HCT116 (cell line): Measurements from ENCODE around the gene HOMER2. TPM values are rescaled to one million over a fixed set of nuclear protein-coding genes. Genes with fewer than 3 reads are reported as not detected.

Source experiments
- ATAC-seq: fragments of 200-7000 bp; cut with Tn5 transposase; 2 replicates; pipeline ENCODE4 v1.9.1; 2020; ENCODE audit warnings: mild to moderate bottlenecking, moderate library complexity
- BruUV-seq: library from RNA; stranded (reverse); fragments of 400-500 nt; replicated peaks from 2 replicates; lab custom pipeline; 2021; lab: Mats Ljungman, UMichigan
- CTCF ChIA-PET: fragments of 300-600 bp; sonication (Branson Sonifier 250); formaldehyde crosslinking; loops from one replicate; lab custom pipeline; 2021; ENCODE audit warnings: antibody characterized with exemption; lab: Charles Lee
- POLR2A ChIA-PET: fragments of 300-600, 350-600 bp; sonication (Branson Sonifier 250); formaldehyde crosslinking; loops from one replicate; lab custom pipeline; 2021; ENCODE audit warnings: antibody characterized with exemption; lab: Charles Lee
- RAD21 ChIA-PET, 2 experiments: fragments of 300-600 bp; sonication (Branson Sonifier 250); formaldehyde crosslinking; loops; one replicate each; lab custom pipeline; 2023; ENCODE audit warnings: low total read pairs in 2 of 2; ENCODE audit not compliant: uncharacterized antibody in 2 of 2, unreplicated experiment in 2 of 2, low non-redundant PET in 1 of 2; lab: Charles Lee
- DNase-seq: peaks from one replicate; pipeline ENCODE4 v3.0.0-alpha.2; 2010; ENCODE audit warnings: low read depth, low spot score
- H2AFZ ChIP-seq: fragments of 200-600 bp; shearing (Covaris generic), sonication (generic); 2 replicates; pipeline ENCODE4 v1.6.1; 2017; ENCODE audit warnings: low read depth, mixed run types, mixed read lengths, antibody characterized with exemption, low read length; ENCODE audit not compliant: poor library complexity, severe bottlenecking
- H3K27ac ChIP-seq: 2 replicates; pipeline ENCODE4 v1.5.1; 2012; ENCODE audit warnings: low read depth, low read length
- H3K27me3 ChIP-seq: fragments of 200-600 bp; sonication (generic); 2 replicates; pipeline ENCODE4 v1.6.1; 2016; ENCODE audit warnings: mixed run types, low read length, mixed read lengths; ENCODE audit not compliant: insufficient read depth
- H3K36me3 ChIP-seq, 2 experiments: fragments of 200-500 bp in 1 of 2; fragments of 200-600 bp in 1 of 2; sonication (Bioruptor generic) in 1 of 2; sonication (generic) in 1 of 2; 2 replicates each; pipeline versions ENCODE4 v1.5.1 to v1.6.1; 2014 to 2016; ENCODE audit warnings: low read length in 2 of 2, inconsistent platforms in 1 of 2, mixed read lengths in 1 of 2, mixed run types in 1 of 2; ENCODE audit not compliant: insufficient read depth in 2 of 2, control insufficient read depth in 1 of 2
- H3K4me1 ChIP-seq, 2 experiments: fragments of 200-600 bp in 1 of 2; sonication (generic) in 1 of 2; 2 replicates each; pipeline versions ENCODE4 v1.5.1 to v1.6.1; 2012 to 2017; ENCODE audit warnings: low read length in 2 of 2, inconsistent platforms in 1 of 2, mild to moderate bottlenecking in 1 of 2, mixed read lengths in 1 of 2, mixed run types in 1 of 2, moderate library complexity in 1 of 2; ENCODE audit not compliant: insufficient read depth in 2 of 2, control insufficient read depth in 1 of 2
- H3K4me2 ChIP-seq: fragments of 200-600 bp; sonication (generic); 2 replicates; pipeline ENCODE4 v1.6.1; 2017; ENCODE audit warnings: mixed run types, low read length, mixed read lengths
- H3K4me3 ChIP-seq, 2 experiments: fragments of 200-600 bp in 1 of 2; sonication (generic) in 1 of 2; replicated peaks in 1 of 2; 2 replicates each; pipeline ENCODE4 v1.5.1; 2011 to 2016; ENCODE audit warnings: low read length in 2 of 2, control low read depth in 1 of 2, low read depth in 1 of 2, mild to moderate bottlenecking in 1 of 2, mixed read lengths in 1 of 2, mixed run types in 1 of 2
- H3K79me2 ChIP-seq: fragments of 200-600 bp; sonication (generic); 2 replicates; pipeline ENCODE4 v1.6.1; 2017; ENCODE audit warnings: mild to moderate bottlenecking, mixed run types, low read length, moderate library complexity, mixed read lengths; ENCODE audit not compliant: insufficient read depth
- H3K9ac ChIP-seq: fragments of 200-600 bp; sonication (generic); 2 replicates; pipeline ENCODE4 v1.6.1; 2016; ENCODE audit warnings: low read length, mixed read lengths
- H3K9me2 ChIP-seq: fragments of 200-600 bp; sonication (generic), shearing (Covaris generic); 2 replicates; pipeline ENCODE4 v1.6.1; 2017; ENCODE audit warnings: mixed run types, mild to moderate bottlenecking, moderate library complexity; ENCODE audit not compliant: insufficient read depth
- H3K9me3 ChIP-seq, 2 experiments: fragments of 200-500 bp in 1 of 2; fragments of 200-600 bp in 1 of 2; sonication (Bioruptor generic) in 1 of 2; sonication (generic) in 1 of 2; 2 replicates each; pipeline ENCODE4 v1.6.1; 2014 to 2017; ENCODE audit warnings: low read length in 2 of 2, mixed read lengths in 2 of 2, inconsistent platforms in 1 of 2, low read depth in 1 of 2, mild to moderate bottlenecking in 1 of 2, mixed run types in 1 of 2, moderate library complexity in 1 of 2; ENCODE audit not compliant: control insufficient read depth in 1 of 2, insufficient read depth in 1 of 2
- H4K20me1 ChIP-seq: fragments of 200-600 bp; sonication (generic), shearing (Covaris generic); 2 replicates; pipeline ENCODE4 v1.6.1; 2017; ENCODE audit warnings: mixed run types, mild to moderate bottlenecking, moderate library complexity; ENCODE audit not compliant: insufficient read depth
- CTCF ChIP-seq, 3 experiments: fragments of 200-600 bp in 1 of 3; sonication (generic) in 1 of 3; IDR thresholded peaks in 2 of 3; conservative IDR thresholded peaks in 1 of 3; 2 replicates each; pipeline ENCODE4 v1.5.1; 2012 to 2017; ENCODE audit warnings: low read depth in 2 of 3, low read length in 2 of 3, antibody characterized with exemption in 1 of 3, borderline replicate concordance in 1 of 3, control low read depth in 1 of 3, mild to moderate bottlenecking in 1 of 3, mixed read lengths in 1 of 3, mixed run types in 1 of 3, moderate library complexity in 1 of 3; ENCODE audit not compliant: insufficient read depth in 1 of 3
- EGR1 ChIP-seq: IDR thresholded peaks from 2 replicates; pipeline ENCODE4 v1.6.1; 2012; ENCODE audit warnings: low read depth
- ELF1 ChIP-seq: IDR thresholded peaks from 2 replicates; pipeline ENCODE4 v1.6.1; 2012; ENCODE audit warnings: low read depth, borderline replicate concordance
- EZH2phosphoT487 ChIP-seq: fragments of 200-600 bp; IDR thresholded peaks from 2 replicates; pipeline ENCODE4 v1.6.1; 2018; ENCODE audit warnings: antibody characterized with exemption, borderline replicate concordance
- POLR2AphosphoS5 ChIP-seq: IDR thresholded peaks from 2 replicates; pipeline ENCODE4 v1.6.1; 2011; ENCODE audit warnings: mild to moderate bottlenecking, low read depth, low read length, moderate library complexity
- RAD21 ChIP-seq: IDR thresholded peaks from 2 replicates; pipeline ENCODE4 v1.6.1; 2012; ENCODE audit warnings: low read depth, mild to moderate bottlenecking
- SP1 ChIP-seq: IDR thresholded peaks from 2 replicates; pipeline ENCODE4 v1.6.1; 2012; ENCODE audit warnings: low read depth
- TCF7L2 ChIP-seq: IDR thresholded peaks from 2 replicates; pipeline ENCODE4 v1.7.0; 2011; ENCODE audit warnings: borderline replicate concordance, inconsistent platforms; ENCODE audit not compliant: insufficient read depth, insufficient read length; ENCODE audit errors: extremely low read depth
- YY1 ChIP-seq: IDR thresholded peaks from 2 replicates; pipeline ENCODE4 v1.6.1; 2011; ENCODE audit warnings: low read length, low read depth, moderate library complexity, mild to moderate bottlenecking; ENCODE audit not compliant: insufficient replicate concordance; ENCODE audit errors: extremely low read depth
- ZFX ChIP-seq: fragments of 450-650 bp; IDR thresholded peaks from 2 replicates; pipeline ENCODE4 v1.6.1; 2017
- intact Hi-C: fragments of 100-400 bp; cut with micrococcal nuclease; formaldehyde crosslinking; loops from 2 replicates; pipeline ENCODE4 v1.10.0; 2022
- total RNA-seq: library from RNA; stranded (reverse); gene quantifications from one replicate; pipeline ENCODE4 v1.2.1, GENCODE V29; 2021; ENCODE audit not compliant: unreplicated experiment
- TF ChIP-seq, protein P1 (sequence below): IDR thresholded peaks from 2 replicates; pipeline ENCODE4 v1.6.1; 2012
- TF ChIP-seq, protein P2 (sequence below): IDR thresholded peaks from 2 replicates; pipeline ENCODE4 v1.6.1; 2012

The HOMER2 gene
- total RNA-seq, 1 experiment from 2014 or later, result 3.9 TPM

DNA sequence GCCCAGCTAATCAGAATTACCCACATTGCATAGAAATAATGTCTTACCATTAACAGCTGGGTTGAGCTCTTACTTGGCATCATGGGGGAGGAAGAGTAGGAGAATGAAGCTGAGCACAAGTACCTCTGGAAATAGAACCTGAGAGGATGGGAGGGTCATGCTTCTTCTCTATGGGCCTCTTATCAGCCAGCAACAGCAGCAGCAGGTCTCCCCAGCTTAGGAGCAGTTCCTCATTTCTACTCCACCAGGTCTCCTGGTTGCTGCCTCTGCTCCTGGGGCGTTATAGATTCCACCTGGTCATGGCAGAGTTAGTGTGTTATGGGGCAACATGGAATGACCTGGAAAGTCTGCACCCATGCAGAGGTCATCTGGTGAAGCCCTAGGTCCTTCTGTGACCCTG is 150.0 kb downstream of the HOMER2 start:
- ChIA-PET CTCF (no interaction called here), RAD21 (no interaction called here), POLR2A (no interaction called here)
- H3K9me3 ChIP-seq, result no peaks in the 10 kb centered on the region
- no TSS peak for BruUV-seq
- H3K36me3 ChIP-seq, result no peaks in the 10 kb centered on the region
- H3K27ac ChIP-seq, result no peak overlapping the region
- no peaks in the 10 kb centered on the region for H4K20me1 ChIP-seq
- intact Hi-C loops, result no loop called here
- H3K9ac ChIP-seq, result no peak overlapping the region
- H3K9me2 ChIP-seq, result no peaks in the 10 kb centered on the region
- no peak overlapping the region for H2AFZ ChIP-seq
- no peaks in the 10 kb centered on the region for H3K79me2 ChIP-seq
- H3K4me1 ChIP-seq, result peaks cover 0 to 8% of the 10 kb centered on the region in 2 experiments; a peak in 2 of 4 replicates
- TF ChIP-seq TCF7L2, result no peak
- TF ChIP-seq EZH2phosphoT487, result no peak
- TF ChIP-seq SP1, result no peak
- no peak for TF ChIP-seq ELF1
- TF ChIP-seq EGR1, result no peak
- no peak for TF ChIP-seq RAD21
- TF ChIP-seq, protein P1, sequence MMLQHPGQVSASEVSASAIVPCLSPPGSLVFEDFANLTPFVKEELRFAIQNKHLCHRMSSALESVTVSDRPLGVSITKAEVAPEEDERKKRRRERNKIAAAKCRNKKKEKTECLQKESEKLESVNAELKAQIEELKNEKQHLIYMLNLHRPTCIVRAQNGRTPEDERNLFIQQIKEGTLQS, result no peak
- TF ChIP-seq YY1, result no peak
- TF ChIP-seq POLR2AphosphoS5, result no peak
- TF ChIP-seq, protein P2, sequence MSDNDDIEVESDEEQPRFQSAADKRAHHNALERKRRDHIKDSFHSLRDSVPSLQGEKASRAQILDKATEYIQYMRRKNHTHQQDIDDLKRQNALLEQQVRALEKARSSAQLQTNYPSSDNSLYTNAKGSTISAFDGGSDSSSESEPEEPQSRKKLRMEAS, result no peak
- no peak for TF ChIP-seq ZFX
- TF ChIP-seq CTCF (IDR thresholded peaks at IDR 0.05 in 2 of 3, conservative IDR thresholded peaks at IDR 0.05 in 1 of 3; ENCODE audit: borderline replicate concordance in 1 of 3, insufficient read depth in 1 of 3, low read depth in 2 of 3, low read length in 2 of 3), result no peak
- H3K4me2 ChIP-seq, result no peak overlapping the region
- DNase-seq (no peak), ATAC-seq (no peak)
- H3K27me3 ChIP-seq, result peaks cover 5% of the 10 kb centered on the region; the same call in 1 of the 2 replicates
- no peak overlapping the region for H3K4me3 ChIP-seq
